Ascending aorta (tissue), 2 donors: ENCODE data around the gene APLF. TPM values are rescaled to one million over a fixed set of nuclear protein-coding genes. Genes with fewer than 3 reads are reported as not detected.

ENCODE experiments used
- DNase-seq, 2 donors: peaks; one replicate each; pipeline ENCODE4 v3.0.0-alpha.2; 2019; ENCODE audit warnings: low spot score in 2 of 2
- H3K27ac ChIP-seq, 2 donors: fragments of 200-600 bp; sonication (generic); one replicate each; pipeline ENCODE4 v1.5.1; 2016 to 2017; ENCODE audit warnings: mild to moderate bottlenecking in 1 of 2
- H3K27me3 ChIP-seq: fragments of 200-600 bp; sonication (generic); one replicate; pipeline ENCODE4 v1.5.1; 2017
- H3K36me3 ChIP-seq, 2 donors: fragments of 200-600 bp; sonication (generic); one replicate each; pipeline ENCODE4 v1.5.1; 2016
- H3K4me1 ChIP-seq, 2 donors: fragments of 200-600 bp; sonication (generic); one replicate each; pipeline ENCODE4 v1.5.1; 2016 to 2017; ENCODE audit warnings: mild to moderate bottlenecking in 1 of 2
- H3K4me3 ChIP-seq, 2 donors: fragments of 200-600 bp; sonication (generic); one replicate each; pipeline ENCODE4 v1.5.1; 2016 to 2017; ENCODE audit warnings: mild to moderate bottlenecking in 1 of 2
- H3K9me3 ChIP-seq, 2 donors: fragments of 200-600 bp; sonication (generic); one replicate each; pipeline ENCODE4 v1.5.1; 2016
- intact Hi-C: fragments of 100-400 bp; cut with DNase I; formaldehyde crosslinking; loops from one replicate; pipeline ENCODE4 v1.15.1; 2023
- total RNA-seq: library from RNA; depleted of rRNA; stranded (reverse); fragments of >200 nt; gene quantifications from one replicate; pipeline ENCODE4 v1.1.0, GENCODE V29; 2016
- TF ChIP-seq, protein P1 (sequence below), 3 experiments: fragments of 200-600 bp in 2 of 3; fragments of 450-650 bp in 1 of 3; sonication (generic) in 2 of 3; IDR thresholded peaks; one replicate each; pipeline ENCODE4 v1.5.1; 2016 to 2019; ENCODE audit warnings: antibody characterized with exemption in 3 of 3, mild to moderate bottlenecking in 1 of 3, moderate library complexity in 1 of 3

The APLF gene
- total RNA-seq, 1 donor from 2014 or later, result 2.8 TPM

DNA sequence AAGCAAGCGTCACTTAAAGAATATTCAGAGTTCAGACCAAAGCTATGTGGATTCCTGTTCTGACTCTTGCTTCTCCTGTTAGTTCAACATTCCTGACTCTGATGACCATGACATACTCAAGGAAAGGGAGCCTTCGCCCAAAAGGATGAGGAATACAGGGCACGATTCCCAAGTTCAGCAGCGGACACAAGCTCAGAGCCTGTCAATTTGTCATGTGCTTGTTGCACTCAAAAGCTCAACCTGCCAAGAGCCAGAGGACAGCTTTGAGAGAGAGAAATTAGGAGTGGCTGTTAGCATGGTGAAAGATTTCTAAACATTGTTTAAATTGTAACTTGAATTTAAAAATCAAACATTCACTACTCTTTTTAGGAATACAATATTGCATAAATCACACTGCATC lies 33.3 kb downstream of the APLF start:
- Histone ChIP-seq H3K4me3 (no peak overlapping the region), H3K9me3 (peaks cover 0 to 3% of the 10 kb centered on the region in 2 donors), H3K27ac (no peak overlapping the region), H3K27me3 (no peaks in the 10 kb centered on the region), H3K4me1 (no peaks in the 10 kb centered on the region), H3K36me3 (no peaks in the 10 kb centered on the region)
- TF ChIP-seq, protein P1, sequence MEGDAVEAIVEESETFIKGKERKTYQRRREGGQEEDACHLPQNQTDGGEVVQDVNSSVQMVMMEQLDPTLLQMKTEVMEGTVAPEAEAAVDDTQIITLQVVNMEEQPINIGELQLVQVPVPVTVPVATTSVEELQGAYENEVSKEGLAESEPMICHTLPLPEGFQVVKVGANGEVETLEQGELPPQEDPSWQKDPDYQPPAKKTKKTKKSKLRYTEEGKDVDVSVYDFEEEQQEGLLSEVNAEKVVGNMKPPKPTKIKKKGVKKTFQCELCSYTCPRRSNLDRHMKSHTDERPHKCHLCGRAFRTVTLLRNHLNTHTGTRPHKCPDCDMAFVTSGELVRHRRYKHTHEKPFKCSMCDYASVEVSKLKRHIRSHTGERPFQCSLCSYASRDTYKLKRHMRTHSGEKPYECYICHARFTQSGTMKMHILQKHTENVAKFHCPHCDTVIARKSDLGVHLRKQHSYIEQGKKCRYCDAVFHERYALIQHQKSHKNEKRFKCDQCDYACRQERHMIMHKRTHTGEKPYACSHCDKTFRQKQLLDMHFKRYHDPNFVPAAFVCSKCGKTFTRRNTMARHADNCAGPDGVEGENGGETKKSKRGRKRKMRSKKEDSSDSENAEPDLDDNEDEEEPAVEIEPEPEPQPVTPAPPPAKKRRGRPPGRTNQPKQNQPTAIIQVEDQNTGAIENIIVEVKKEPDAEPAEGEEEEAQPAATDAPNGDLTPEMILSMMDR (IDR thresholded peaks at IDR 0.05), result no peak
- no peak for DNase-seq
- intact Hi-C loops, result no loop called here

DNA sequence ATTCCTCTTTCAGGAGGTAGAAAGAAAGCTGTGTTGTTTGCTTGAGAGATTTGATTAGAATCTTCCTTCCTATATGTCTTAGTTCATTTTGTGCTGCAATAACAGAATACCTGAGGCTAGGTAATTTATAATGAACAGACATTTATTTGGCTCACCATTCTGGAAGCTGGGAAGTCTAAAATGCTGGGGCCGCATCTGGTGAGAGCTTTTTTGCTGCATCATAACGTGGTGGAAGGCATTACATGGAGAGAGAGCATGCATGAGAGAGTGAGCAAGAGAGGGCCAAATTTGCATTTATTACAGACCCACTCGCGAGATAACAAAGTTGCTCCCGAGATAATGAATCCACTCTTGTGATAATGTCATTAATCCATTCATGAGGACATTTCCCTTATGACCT lies 34.4 kb downstream of the APLF start:
- no peak for DNase-seq
- H3K4me1 ChIP-seq, result no peaks in the 10 kb centered on the region
- no peak overlapping the region for H3K27ac ChIP-seq
- no peak overlapping the region for H3K4me3 ChIP-seq
- TF ChIP-seq, protein P1 (IDR thresholded peaks at IDR 0.05), result no peak
- no peaks in the 10 kb centered on the region for H3K27me3 ChIP-seq
- H3K9me3 ChIP-seq, result no peaks in the 10 kb centered on the region
- no peaks in the 10 kb centered on the region for H3K36me3 ChIP-seq
- intact Hi-C loops, result no loop called here

DNA sequence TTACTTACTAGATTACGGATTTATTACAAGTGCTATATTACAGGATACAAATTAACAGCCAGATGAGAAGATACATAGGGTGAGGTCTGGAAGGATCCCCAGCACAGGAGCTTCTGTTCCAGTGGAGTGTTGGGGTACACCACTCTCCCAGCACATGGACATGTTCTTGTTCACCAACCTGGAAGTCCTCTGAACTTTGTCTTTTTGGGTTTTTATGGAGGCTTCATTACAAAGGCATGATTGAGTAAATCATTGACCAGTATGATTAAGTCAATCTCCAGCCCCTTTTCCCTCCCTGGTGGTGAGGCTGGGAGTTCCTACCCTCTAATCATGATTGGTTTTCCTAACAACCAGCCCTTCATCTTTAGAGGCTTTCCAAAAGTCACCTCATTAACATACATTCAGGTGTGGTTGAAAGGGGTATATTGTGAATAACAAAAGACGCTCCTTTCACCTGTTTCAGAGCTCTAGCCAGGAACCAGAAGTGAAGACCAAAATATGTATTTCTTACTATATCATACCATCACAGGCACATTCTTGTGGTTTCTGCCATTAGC lies 38.3 kb downstream of the APLF start:
- H3K36me3 ChIP-seq, result peaks cover 0 to 5% of the 10 kb centered on the region in 2 donors
- no peak for DNase-seq
- no peak overlapping the region for H3K4me3 ChIP-seq
- TF ChIP-seq, protein P1 (IDR thresholded peaks at IDR 0.05), result no peak
- no peaks in the 10 kb centered on the region for H3K9me3 ChIP-seq
- no peak overlapping the region for H3K27ac ChIP-seq
- H3K4me1 ChIP-seq, result no peaks in the 10 kb centered on the region
- no peaks in the 10 kb centered on the region for H3K27me3 ChIP-seq
- intact Hi-C loops, result no loop called here

DNA sequence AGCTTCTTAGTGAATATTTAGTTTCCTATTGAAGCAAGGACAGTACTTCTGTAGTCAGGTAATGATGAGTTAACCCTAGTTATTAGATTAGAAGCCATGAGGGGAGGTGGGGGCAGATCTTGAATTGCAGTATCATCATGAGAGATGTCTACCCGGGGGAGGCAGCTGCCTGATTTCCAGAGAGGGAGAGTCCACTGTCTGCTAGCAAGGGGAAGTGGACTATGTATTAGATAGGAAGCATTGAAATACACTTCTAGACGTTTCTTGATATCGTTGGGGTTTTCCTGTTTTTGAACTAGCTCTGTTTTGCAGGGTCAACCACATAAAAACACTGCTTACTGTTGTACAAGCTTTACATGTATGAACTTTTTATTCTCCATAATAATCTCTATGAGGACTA lies 38.8 kb downstream of the APLF start:
- Histone ChIP-seq H3K27me3 (no peaks in the 10 kb centered on the region), H3K9me3 (no peaks in the 10 kb centered on the region), H3K4me1 (no peaks in the 10 kb centered on the region), H3K4me3 (no peak overlapping the region), H3K27ac (no peak overlapping the region), H3K36me3 (peaks cover 0 to 5% of the 10 kb centered on the region in 2 donors)
- DNase-seq, result no peak
- TF ChIP-seq, protein P1 (IDR thresholded peaks at IDR 0.05), result no peak
- intact Hi-C loops, result no loop called here

DNA sequence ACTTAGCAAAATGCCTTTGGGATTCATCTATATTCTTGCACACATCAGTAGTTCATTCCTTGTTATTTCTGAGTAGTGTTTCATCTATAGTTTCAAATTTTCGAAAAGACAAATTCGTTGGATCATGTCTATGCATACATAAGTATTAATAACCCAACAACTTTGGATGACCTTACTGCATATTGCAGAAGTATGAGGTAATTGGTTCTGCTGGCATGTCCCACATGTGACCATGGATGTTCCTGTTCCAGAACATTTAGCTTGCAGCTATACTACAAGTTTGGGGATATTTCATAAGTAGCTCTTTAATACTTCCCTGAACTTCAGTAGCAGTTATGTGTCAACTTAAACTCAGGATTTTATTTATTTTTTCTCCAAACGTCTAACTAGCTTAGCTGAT lies 44.9 kb downstream of the APLF start:
- Histone ChIP-seq H3K4me3 (no peak overlapping the region), H3K4me1 (no peaks in the 10 kb centered on the region), H3K27ac (no peak overlapping the region), H3K9me3 (no peaks in the 10 kb centered on the region), H3K36me3 (peaks cover 0 to 5% of the 10 kb centered on the region in 2 donors), H3K27me3 (no peaks in the 10 kb centered on the region)
- TF ChIP-seq, protein P1 (IDR thresholded peaks at IDR 0.05), result no peak
- intact Hi-C loops, result no loop called here
- DNase-seq, result no peak

DNA sequence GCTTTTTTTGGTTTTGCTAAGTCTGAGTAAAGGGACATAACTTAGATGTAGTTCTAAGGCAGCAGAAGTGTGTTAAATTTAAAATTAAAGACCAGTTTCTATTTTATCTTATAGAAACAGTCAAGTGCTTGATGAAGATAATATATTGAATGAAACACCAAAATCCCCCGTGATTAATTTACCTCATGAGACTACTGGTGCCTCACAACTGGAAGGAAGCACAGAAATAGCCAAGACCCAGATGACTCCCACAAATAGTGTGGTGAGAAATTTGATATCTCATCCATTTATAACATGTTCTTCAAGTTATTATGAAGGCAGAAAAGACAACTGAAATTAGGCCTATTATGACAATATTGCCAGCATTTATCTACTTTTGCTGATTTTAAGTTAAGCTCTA lies 45.6 kb downstream of the APLF start:
- DNase-seq, result no peak
- Histone ChIP-seq H3K9me3 (no peaks in the 10 kb centered on the region), H3K27ac (no peak overlapping the region), H3K4me3 (no peak overlapping the region), H3K27me3 (no peaks in the 10 kb centered on the region), H3K4me1 (no peaks in the 10 kb centered on the region), H3K36me3 (peaks cover 0 to 4% of the 10 kb centered on the region in 2 donors)
- intact Hi-C loops, result no loop called here
- TF ChIP-seq, protein P1 (IDR thresholded peaks at IDR 0.05), result no peak
